Large intestine (tissue), 3 donors: ENCODE results near the gene KATNAL1. TPM values are rescaled to one million over a fixed set of nuclear protein-coding genes. Genes with fewer than 3 reads are reported as not detected.

ENCODE experiments used
- DNase-seq, 2 donors: peaks; one replicate each; pipeline versions ENCODE4 v3.0.0 to v3.0.0-alpha.2; 2013
- H3K27ac ChIP-seq: one replicate; pipeline ENCODE4 v1.5.1; 2013; ENCODE audit warnings: low read length
- H3K27me3 ChIP-seq: 2 replicates; pipeline ENCODE4 v1.6.1; 2013; ENCODE audit warnings: low read length; ENCODE audit not compliant: control insufficient read depth, insufficient read depth
- H3K36me3 ChIP-seq: 2 replicates; pipeline ENCODE4 v1.6.1; 2013; ENCODE audit warnings: low read length; ENCODE audit not compliant: control insufficient read depth, insufficient read depth
- H3K4me1 ChIP-seq: one replicate; pipeline ENCODE4 v1.6.1; 2013; ENCODE audit warnings: low read length; ENCODE audit not compliant: control insufficient read depth, insufficient read depth
- H3K4me3 ChIP-seq: one replicate; pipeline ENCODE4 v1.5.1; 2013; ENCODE audit warnings: low read length
- H3K9me3 ChIP-seq: one replicate; pipeline ENCODE4 v1.6.1; 2013; ENCODE audit warnings: mild to moderate bottlenecking, low read depth, low read length, moderate library complexity; ENCODE audit not compliant: control insufficient read depth
- WGBS: methylation state at CpG from one replicate; pipeline ENCODE4 v1.1.5; 2013; ENCODE audit warnings: low lambda C conversion rate; ENCODE audit not compliant: insufficient coverage; 5-methylcytosine and 5-hydroxymethylcytosine counted together
- polyA plus RNA-seq: library from polyadenylated mRNA; unstranded; fragments of 120-200 nt; gene quantifications from one replicate; pipeline ENCODE4 v1.2.1, GENCODE V29; 2013

KATNAL1 gene
- polyA plus RNA-seq, 1 donor = 9.7 TPM

DNA sequence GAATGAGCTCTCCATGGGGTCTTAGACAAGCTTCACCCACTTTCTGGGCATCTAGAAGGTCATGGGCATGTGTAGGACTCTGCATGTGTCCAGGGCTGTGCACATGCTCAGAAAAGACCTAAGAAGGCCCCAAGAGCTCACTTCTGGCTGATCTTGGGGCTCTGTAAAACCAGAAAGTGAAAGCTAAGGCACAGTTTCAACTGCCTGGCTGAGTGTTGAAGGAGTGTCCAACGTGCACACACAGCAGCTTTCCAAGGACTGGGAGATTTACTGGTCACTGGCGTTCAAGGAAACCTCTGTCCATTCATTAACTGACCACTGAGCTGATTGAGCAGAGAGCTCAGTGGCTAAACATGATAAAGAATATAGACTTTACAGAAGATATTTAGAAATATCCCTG, 137.9 kb downstream of the KATNAL1 start:
- no peaks in the 10 kb centered on the region for H3K9me3 ChIP-seq
- DNase-seq = peak; percentile 30 to 59
- peaks cover 2% of the 10 kb centered on the region for H3K4me1 ChIP-seq
- no peaks in the 10 kb centered on the region for H3K36me3 ChIP-seq
- peak overlapping the region; percentile 46 for H3K27ac ChIP-seq
- no CpG with 5 or more reads among the region's 2 CpGs for WGBS
- H3K4me3 ChIP-seq = no peak overlapping the region
- no peaks in the 10 kb centered on the region for H3K27me3 ChIP-seq

GRCh38 chr13:30165796-30166195, 141.6 kb downstream of the KATNAL1 start:
- Histone ChIP-seq H3K36me3 (no peaks in the 10 kb centered on the region), H3K4me1 (peaks cover 2% of the 10 kb centered on the region), H3K4me3 (no peak overlapping the region), H3K27ac (no peak overlapping the region), H3K9me3 (no peaks in the 10 kb centered on the region), H3K27me3 (no peaks in the 10 kb centered on the region)
- DNase-seq = no peak
- 100% methylated on average over 1 of the region's 11 CpGs for WGBS

GRCh38 chr13:30165071-30165470, 142.3 kb downstream of the KATNAL1 start:
- Histone ChIP-seq H3K4me3 (no peak overlapping the region), H3K27me3 (no peaks in the 10 kb centered on the region), H3K4me1 (peaks cover 2% of the 10 kb centered on the region), H3K9me3 (no peaks in the 10 kb centered on the region), H3K27ac (no peak overlapping the region), H3K36me3 (no peaks in the 10 kb centered on the region)
- DNase-seq = no peak
- WGBS = no CpG with 5 or more reads among the region's 2 CpGs

GRCh38 chr13:30164146-30164545, 143.2 kb downstream of the KATNAL1 start:
- Histone ChIP-seq H3K36me3 (no peaks in the 10 kb centered on the region), H3K27ac (no peak overlapping the region), H3K27me3 (no peaks in the 10 kb centered on the region), H3K4me3 (no peak overlapping the region), H3K9me3 (no peaks in the 10 kb centered on the region), H3K4me1 (no peaks in the 10 kb centered on the region)
- no CpG with 5 or more reads among the region's 9 CpGs for WGBS
- no peak for DNase-seq

DNA sequence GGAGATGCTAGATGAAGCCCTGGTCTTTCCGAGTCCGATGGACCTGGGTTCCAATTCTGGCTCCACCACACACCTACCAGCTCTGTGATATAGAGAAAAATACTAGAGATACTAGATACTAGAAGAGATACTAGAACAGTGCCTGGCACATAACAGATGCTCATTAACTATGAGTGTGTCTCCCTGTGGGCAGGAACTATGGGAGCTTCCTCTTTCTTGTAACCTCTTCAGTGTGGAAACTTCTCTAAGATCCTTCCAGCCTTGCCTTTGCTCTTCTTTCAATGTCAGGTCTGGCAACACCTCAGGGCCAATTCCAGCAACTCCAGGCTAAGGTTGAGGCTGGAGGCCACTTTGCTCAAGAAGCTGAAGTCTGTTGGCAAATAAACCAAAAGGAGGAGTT, 143.9 kb downstream of the KATNAL1 start:
- DNase-seq = no peak
- Histone ChIP-seq H3K9me3 (no peaks in the 10 kb centered on the region), H3K4me3 (no peak overlapping the region), H3K36me3 (no peaks in the 10 kb centered on the region), H3K4me1 (no peaks in the 10 kb centered on the region), H3K27me3 (no peaks in the 10 kb centered on the region), H3K27ac (no peak overlapping the region)
- WGBS = no CpG with 5 or more reads among the region's 2 CpGs

- Histone ChIP-seq H3K4me3 (no peak overlapping the region), H3K9me3 (peaks cover 2% of the 10 kb centered on the region), H3K27me3 (peaks cover 4% of the 10 kb centered on the region), H3K36me3 (no peaks in the 10 kb centered on the region), H3K27ac (no peak overlapping the region), H3K4me1 (no peaks in the 10 kb centered on the region)
- WGBS = no CpG with 5 or more reads among the region's 4 CpGs
- no peak for DNase-seq
These were observed 147.9 kb downstream of the KATNAL1 start for GRCh38 chr13:30159446-30159839.

- WGBS = 83% methylated on average over 1 of the region's 8 CpGs
- H3K27me3 ChIP-seq = peaks cover 10% of the 10 kb centered on the region
- no peak for DNase-seq
These were observed 148.4 kb downstream of the KATNAL1 start for GRCh38 chr13:30158774-30159445.

GRCh38 chr13:30157616-30157993, 149.7 kb downstream of the KATNAL1 start:
- no CpG with 5 or more reads among the region's 7 CpGs for WGBS
- peaks cover 13% of the 10 kb centered on the region for H3K27me3 ChIP-seq
- H3K36me3 ChIP-seq = no peaks in the 10 kb centered on the region
- DNase-seq = no peak
- peaks cover 2% of the 10 kb centered on the region for H3K9me3 ChIP-seq
- H3K4me1 ChIP-seq = no peaks in the 10 kb centered on the region
- no peak overlapping the region for H3K27ac ChIP-seq
- H3K4me3 ChIP-seq = no peak overlapping the region

More at GRCh38 chr13:30158774-30159445, 148.4 kb downstream of the KATNAL1 start:
- Histone ChIP-seq H3K9me3 (peaks cover 2% of the 10 kb centered on the region), H3K4me3 (no peak overlapping the region), H3K36me3 (no peaks in the 10 kb centered on the region), H3K4me1 (no peaks in the 10 kb centered on the region), H3K27ac (no peak overlapping the region)

DNA sequence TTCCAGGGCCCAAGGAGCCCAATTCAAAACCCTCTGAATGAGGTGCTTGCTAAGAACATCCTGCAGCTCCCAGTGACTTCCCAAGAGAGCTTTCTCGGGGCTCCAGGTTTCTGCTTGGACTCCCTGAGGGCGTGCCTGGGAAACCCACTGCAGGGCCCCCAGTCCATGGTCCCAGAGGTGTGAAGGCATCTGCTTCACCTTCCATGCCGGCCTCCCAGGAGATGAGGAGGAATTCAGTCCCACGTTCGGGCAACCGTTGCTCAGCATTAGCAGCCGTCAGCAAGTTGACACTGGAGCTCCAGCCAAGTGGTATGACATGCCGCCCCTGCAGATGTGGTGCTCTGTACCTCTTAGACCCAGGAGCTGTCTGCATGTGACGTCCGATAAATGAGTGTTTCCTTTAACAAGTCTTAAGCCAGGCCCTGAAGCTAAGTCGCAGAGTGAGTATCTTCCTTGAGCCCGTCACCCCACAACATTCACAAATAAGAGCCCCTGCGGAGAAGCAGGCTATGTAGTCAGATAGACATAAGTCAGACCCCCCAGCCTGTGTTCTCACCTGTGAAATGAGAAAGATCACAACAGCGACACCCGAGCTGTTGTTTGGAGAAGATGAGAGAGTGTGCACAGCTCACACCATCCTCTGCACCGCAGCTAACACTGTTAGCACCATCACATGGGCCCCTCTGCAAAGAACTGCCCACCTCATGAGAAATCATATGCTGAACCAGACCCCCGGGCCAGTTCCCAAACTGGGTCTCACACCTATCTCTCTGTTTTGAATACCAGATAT, 150.3 kb downstream of the KATNAL1 start:
- DNase-seq = no peak
- WGBS = no CpG with 5 or more reads among the region's 17 CpGs
- H3K4me1 ChIP-seq = no peaks in the 10 kb centered on the region
- no peak overlapping the region for H3K4me3 ChIP-seq
- H3K36me3 ChIP-seq = no peaks in the 10 kb centered on the region
- H3K27ac ChIP-seq = no peak overlapping the region
- H3K9me3 ChIP-seq = peaks cover 2% of the 10 kb centered on the region
- peaks cover 15% of the 10 kb centered on the region for H3K27me3 ChIP-seq

DNA sequence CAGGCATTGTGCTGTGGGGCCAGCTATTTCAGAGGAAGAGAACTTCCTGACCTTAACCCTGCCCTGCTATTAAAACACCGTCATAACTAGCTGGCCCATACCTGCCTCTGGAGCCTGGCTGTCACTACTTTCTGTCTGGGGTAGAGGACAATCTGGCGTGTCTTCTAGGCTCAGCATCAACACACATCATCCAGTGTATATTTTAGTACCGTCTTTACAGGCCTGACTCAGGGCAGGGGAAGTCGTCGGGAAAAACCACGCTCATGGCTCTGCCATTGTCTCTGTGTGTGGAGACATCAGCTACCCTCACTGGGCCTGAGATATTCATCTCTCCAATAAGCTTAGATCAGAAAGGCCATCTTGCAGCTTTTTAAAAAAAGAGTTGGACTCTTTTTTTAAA, 151.1 kb downstream of the KATNAL1 start:
- Histone ChIP-seq H3K27me3 (peaks cover 17% of the 10 kb centered on the region), H3K4me1 (no peaks in the 10 kb centered on the region), H3K4me3 (no peak overlapping the region), H3K36me3 (no peaks in the 10 kb centered on the region), H3K27ac (no peak overlapping the region), H3K9me3 (peaks cover 2% of the 10 kb centered on the region)
- DNase-seq = no peak
- WGBS = no CpG with 5 or more reads among the region's 6 CpGs
